Measurements from ENCODE around the gene NOL7.

NOL7 gene

GRCh38 chr6:13593720-13594119 is 21.4 kb upstream of the NOL7 start:
- no peak for DNase-seq (ENCODE audit: extremely low read depth in 1 of 2, low read depth in 1 of 2)

DNA sequence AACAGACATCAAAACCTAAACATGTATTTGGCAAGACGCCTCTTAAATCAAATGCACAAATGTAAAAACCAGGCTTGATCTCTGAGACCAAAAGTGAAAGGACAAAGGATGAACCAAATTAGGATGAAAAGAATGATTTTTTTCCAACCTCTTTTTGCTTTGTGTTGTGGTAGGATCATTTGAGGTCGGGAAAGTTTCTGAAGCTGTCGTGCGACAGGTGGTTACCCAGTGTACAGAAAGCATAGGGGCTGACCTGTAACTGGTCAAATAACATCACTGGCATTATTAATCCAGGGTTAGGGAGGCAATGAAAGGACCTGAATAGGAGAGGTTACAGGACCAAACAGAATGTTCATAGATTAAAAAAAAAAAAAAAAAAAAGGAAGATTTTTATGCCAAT is 18.1 kb upstream of the NOL7 start:
- no peak for DNase-seq (ENCODE audit: extremely low read depth in 1 of 2, low read depth in 1 of 2)

GRCh38 chr6:13600036-13600435 is 15.1 kb upstream of the NOL7 start:
- no peak for DNase-seq (ENCODE audit: extremely low read depth in 1 of 2, low read depth in 1 of 2)

- DNase-seq (ENCODE audit: extremely low read depth in 1 of 2, low read depth in 1 of 2) = no peak
These were observed 11.0 kb upstream of the NOL7 start for GRCh38 chr6:13604135-13604534.

DNA sequence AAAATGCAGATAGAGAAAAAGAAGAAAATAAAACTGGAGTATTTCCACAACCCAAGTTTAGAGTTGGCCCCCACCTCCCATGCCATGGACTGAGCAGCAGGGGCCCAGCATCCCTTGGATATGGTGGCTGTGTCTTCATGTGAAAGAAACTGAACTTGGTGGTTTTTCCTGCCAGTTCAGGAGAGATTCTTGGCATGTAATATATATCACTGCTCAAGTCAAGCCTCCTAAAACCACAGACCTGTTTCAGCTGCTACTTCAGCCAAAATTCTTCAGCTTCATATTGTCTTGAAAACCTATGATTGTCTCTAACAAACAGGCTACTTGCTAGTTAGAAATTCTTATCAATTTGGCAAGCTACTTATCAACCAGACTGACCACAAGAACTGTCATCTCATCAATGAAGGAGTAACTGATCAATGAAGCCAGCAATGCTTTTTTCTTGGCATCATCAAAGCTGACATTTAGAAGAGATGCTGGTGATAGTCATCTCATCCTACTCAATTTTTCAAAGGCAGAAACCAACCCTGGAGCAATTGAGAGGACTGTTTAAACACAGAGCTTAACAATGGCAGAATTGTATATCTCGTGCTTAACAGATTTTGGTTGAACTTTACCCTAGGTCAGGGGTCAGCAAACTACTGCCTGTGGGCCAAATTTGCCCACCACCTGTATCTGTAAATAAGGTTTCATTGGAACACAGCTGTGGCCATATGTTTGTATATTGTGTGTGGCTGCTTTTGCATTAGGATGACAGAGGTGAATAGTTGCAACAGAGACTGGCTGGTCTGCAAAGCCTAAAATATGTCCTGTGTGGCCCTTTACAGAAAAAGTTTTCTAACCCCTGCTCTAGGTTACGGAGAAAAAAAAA is 10.4 kb upstream of the NOL7 start:
- DNase-seq (ENCODE audit: extremely low read depth in 1 of 2, low read depth in 1 of 2) = no peak

DNA sequence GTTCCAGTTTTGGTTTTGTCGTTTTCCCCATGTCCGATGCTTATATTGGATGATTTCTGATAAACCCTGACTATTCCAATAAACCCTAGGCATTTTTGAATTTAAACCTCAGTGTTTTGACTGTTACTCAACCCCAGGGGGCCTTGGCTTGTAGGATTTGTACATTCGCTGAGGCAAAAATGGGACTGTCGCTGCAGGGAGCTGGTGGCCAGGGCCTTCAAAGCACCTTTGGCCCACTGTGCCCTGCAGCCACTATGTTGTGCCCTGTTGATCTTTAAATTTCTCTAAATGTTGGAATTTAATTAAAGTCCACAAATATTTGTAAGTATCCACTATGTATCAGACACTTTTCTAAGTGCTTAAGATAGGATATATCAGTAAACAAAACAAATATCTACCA is 9.5 kb upstream of the NOL7 start:
- no peak for DNase-seq (ENCODE audit: extremely low read depth in 1 of 2, low read depth in 1 of 2)

- no peak for DNase-seq (ENCODE audit: extremely low read depth in 1 of 2, low read depth in 1 of 2)
These were observed 3.4 kb upstream of the NOL7 start for GRCh38 chr6:13611715-13612114.

DNA sequence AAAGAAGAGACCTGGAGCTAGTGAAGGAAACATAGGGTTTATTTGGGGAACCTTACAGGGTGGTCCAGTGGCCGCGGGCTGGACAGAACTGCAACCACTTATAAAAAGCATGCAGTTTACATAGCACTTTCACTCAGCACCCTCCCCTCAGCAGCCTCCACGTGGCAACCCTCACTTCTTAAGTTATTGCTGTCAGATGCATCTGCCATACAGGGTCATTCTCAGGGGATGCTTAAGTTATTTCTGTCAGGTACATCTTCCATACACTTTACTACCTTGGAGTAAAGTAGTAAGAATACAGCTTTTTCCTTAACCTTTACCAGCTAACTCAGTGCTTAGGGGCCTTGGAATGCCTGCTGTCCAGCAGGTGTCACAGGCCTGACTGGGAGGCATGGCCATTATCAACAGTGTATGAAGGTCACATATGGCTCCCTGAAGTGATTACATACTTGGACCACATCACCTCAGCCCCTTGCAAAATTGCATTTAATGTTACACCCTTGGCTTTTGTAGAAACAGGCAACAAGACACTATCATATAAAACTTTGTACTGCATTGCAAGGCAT is 2.0 kb upstream of the NOL7 start:
- DNase-seq (ENCODE audit: extremely low read depth in 1 of 2, low read depth in 1 of 2) = no peak

DNA sequence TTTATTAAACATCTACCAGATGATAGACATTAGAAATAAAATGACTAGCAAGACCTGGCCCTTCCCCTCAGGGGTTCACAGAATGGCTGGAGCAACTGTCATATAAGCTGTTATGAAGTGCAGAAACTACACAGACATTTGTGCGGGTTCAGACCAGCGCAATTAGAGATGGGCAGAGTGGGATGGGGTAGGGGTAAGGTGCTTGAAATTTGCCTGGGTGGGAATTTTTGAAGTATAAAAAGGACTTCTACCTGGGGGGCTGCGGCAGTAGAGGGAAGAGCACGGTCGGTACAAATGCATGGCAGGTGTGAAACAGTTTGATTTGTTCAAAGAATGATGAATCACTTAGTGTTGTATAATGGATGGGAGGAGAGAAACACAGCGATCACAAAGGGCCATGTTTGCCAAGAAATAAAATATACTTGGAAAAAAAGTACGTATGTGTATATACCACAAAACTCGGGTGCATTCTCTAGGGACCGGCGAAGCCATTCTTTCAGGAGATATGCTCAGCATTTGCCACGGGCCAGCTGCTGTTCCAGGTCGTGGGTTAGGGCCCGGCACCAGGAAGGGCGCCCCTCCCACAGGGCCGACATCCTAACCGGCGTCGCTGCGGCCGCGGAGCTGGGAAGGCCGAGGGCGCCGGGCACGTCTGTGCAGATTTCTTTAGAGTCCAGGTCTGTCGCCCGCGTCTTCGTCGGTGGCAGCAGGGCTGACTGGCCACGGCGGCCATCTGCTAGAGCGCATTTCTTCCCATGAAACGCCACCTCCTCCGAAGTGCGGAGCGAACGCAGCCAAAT is 809 bp upstream of the NOL7 start:
- peak in 1 of 2 donors; percentile 12 for DNase-seq (ENCODE audit: extremely low read depth in 1 of 2, low read depth in 1 of 2)

DNA sequence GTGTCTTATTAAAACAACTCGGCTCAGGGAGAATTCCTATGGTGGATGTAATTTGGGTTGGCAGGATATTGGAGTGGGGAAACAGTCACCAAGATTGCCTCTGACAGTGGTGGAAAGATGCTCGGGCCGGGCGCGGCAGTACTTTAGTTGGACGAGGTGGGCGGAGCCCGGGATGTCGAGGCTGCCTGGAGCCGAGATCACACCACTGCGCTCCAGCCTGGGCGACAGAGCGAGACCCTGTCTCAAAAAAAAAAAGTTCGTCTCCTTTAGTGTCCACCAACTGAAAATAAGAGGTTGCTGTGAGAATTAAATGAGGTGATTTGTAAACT is 621 bp downstream of the NOL7 start:
- peak in 1 of 2 donors; percentile 20 for DNase-seq (ENCODE audit: extremely low read depth in 1 of 2, low read depth in 1 of 2)

GRCh38 chr6:13617066-13617465 is 1.9 kb downstream of the NOL7 start:
- DNase-seq (ENCODE audit: extremely low read depth in 1 of 2, low read depth in 1 of 2) = no peak

DNA sequence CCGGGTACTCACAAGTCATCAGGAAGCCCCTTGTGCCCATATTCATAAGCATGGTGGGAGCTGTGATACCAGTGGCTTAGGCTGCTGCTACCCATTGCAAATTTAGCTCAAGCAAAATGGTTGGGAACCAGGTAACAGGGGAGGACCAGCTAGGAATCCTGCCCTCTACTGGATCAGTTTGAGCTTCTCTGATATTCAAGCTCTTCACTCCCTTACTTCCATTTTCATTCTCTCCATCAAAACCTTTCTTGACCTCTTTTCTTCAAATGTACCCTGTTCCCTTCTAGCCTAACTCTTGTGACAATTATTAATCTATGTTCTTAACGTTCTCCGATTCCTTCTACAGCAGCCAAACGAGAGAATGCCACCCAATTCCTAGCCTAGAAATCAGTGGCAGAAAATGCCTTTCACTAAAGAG is 9.7 kb downstream of the NOL7 start:
- DNase-seq (ENCODE audit: extremely low read depth in 1 of 2, low read depth in 1 of 2) = no peak

GRCh38 chr6:13629459-13630116 is 14.5 kb downstream of the NOL7 start:
- DNase-seq (ENCODE audit: extremely low read depth in 1 of 2, low read depth in 1 of 2) = no peak

GRCh38 chr6:13630499-13630898 is 15.4 kb downstream of the NOL7 start:
- DNase-seq (ENCODE audit: extremely low read depth in 1 of 2, low read depth in 1 of 2) = no peak

DNA sequence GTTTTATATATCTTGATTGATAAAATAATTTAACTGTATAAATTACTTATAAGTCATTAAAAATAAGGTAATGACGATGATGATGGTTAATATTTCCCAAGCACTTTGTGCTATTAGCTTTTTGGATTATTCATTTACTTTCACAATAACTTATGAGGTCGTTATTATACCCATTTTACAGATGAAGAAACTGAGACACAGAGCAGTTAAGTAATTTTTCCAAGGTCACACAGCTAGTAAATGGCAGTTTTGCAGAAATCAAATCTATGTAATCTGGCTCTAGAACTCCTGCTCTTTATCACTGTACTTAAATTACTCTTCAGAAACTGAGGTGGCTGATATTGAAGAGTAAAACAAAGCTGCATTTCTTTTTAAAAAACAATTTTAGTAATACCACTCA is 18.2 kb downstream of the NOL7 start:
- no peak for DNase-seq (ENCODE audit: extremely low read depth in 1 of 2, low read depth in 1 of 2)

DNA sequence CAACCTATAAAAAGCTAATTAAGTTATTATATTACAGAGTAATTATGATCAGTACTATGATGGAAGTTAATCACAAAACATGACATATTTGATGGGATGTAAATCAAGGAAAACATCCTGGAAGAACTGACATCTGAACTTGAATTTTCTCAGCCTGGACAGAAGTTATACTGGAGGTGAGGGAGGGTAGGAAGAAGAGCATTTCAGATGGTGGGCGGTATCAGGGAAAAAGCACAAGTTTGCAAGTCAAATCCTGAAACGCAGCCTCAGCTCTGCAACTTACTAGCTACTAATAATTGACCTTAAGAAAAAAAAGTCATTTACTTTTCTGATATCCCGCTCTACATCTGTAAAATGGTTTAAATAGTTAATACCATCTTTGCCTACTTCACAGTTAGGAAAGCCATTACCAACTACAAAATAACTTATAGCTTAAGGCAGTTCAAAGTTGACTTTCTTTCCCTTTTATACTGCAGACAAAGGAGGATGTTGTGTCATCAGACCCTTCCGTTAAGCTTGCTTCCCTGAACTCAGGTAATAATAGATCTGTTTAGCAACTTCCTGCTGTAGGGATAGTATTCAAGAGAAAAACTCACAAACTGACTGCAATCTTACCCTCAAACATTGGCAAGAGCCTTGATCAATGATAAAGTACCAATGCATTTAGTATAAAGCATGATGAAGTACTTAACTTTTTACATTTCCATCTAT is 21.0 kb downstream of the NOL7 start:
- DNase-seq (ENCODE audit: extremely low read depth in 1 of 2, low read depth in 1 of 2) = no peak

DNA sequence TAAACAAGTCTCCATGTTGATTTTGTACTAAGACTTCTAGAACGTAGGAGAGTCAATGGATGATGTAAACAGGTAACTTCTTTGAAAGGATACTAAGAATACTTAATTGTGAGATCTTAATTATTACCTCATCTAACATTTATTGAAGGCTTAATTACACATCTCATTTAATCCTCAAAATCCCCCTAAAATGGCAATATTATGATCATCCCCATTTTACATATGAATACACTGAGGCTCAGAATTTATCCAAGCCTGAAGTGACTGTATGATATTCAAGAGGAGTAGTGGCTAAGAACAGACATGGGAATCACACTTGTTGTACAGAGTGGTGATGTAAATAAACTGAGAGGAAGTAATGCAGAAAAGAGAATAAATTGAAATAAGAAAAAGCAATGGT is 22.9 kb downstream of the NOL7 start:
- DNase-seq (ENCODE audit: extremely low read depth in 1 of 2, low read depth in 1 of 2) = no peak

DNA sequence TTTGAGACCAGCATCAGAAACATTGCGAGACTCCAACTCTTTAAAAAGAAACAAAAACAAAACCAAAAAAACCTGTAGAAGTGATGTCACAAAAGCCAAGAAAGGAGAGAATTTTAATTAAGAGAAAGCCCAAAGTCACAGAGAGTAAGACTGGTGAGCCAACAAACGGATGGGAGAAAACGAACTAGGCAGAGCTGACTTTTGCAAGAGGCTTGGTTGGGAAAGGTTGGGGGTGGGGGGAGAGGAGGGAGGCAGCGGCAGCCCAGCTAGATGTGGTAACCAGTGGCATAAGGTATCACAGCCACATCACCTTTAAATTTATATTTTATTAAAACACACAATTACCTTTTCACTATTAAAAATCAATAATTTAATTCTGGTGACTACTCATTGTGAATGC is 23.5 kb downstream of the NOL7 start:
- no peak for DNase-seq (ENCODE audit: extremely low read depth in 1 of 2, low read depth in 1 of 2)

DNA sequence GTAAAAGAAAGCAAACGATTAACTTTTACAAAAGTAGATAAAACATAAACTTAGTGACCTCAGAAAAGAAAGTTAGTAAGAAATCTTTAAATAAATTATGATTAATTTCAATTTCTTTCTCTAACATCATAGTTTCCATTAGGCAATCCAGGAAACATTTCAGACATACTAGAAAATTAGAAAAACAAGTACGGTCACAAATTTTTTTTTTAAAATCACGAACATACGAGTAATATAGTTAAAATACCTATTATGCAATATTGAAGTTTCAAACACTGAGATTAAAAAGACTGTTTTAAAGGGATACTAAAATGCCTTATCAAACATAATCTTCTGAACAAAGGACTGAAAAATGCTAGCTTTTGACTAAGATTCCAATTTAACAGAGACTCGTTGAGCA is 26.2 kb downstream of the NOL7 start:
- DNase-seq (ENCODE audit: extremely low read depth in 1 of 2, low read depth in 1 of 2) = no peak

- DNase-seq (ENCODE audit: extremely low read depth in 1 of 2, low read depth in 1 of 2) = no peak
These were observed 28.0 kb downstream of the NOL7 start for GRCh38 chr6:13643125-13643524.

GRCh38 chr6:13648850-13649249 is 33.7 kb downstream of the NOL7 start:
- no peak for DNase-seq (ENCODE audit: extremely low read depth in 1 of 2, low read depth in 1 of 2)

Measured in activated CD8-positive, alpha-beta memory T cell treated with anti-CD3 and anti-CD28 coated beads for 1 hour (primary cell).